ENCODE results near the gene HSPA1L.

Gene HSPA1L

DNA sequence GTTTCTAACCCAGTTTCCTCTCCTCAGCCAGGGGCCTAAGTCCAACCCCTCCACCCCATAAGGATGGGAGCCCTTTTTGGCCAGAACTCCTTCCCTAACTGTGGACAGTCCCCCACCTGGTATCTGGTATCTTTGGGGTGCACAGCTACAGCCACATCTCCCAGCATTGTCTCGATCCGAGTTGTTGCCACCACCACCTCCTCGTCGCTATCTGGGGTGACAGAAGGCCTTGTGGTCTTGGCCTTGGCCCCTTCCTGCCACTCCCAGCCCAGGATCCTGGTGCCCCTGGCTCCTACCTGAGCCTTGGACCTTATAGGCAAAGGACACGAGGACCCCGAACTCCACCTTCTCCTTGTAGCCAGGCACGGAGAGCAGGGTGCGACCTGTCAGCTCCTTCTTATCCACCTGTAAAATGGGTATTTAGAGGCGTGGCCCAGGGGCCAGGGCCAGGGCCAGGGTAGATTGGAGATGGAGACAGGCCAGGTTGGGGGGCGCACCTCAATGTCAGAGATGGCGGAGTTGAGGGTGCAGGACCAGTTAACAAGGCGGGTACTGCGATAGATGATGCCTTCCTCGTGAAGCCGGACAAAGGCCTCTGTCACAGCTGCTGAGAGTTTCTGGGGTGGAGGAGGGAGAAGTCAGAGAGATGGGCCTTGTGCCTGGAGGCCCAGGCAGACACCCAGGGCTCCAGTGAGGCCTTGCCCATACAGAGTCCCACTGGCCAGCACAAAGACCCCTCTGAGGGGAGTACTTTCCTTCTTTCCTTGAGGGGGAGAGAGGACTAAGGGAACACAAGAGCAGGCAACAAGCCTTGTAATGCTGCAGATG, 30.8 kb downstream of the HSPA1L start:
- Histone ChIP-seq H3K27me3 (ENCODE audit: insufficient read depth, low read depth, severe bottlenecking) (no peaks in the 10 kb centered on the region), H3K9me3 (ENCODE audit: severe bottlenecking) (no peaks in the 10 kb centered on the region), H3K27ac (no peak overlapping the region), H3K4me3 (ENCODE audit: low read depth, low read length) (no peak overlapping the region), H3K36me3 (peaks cover 91% of the 10 kb centered on the region)
- no peak for DNase-seq
- TF ChIP-seq, protein P1, sequence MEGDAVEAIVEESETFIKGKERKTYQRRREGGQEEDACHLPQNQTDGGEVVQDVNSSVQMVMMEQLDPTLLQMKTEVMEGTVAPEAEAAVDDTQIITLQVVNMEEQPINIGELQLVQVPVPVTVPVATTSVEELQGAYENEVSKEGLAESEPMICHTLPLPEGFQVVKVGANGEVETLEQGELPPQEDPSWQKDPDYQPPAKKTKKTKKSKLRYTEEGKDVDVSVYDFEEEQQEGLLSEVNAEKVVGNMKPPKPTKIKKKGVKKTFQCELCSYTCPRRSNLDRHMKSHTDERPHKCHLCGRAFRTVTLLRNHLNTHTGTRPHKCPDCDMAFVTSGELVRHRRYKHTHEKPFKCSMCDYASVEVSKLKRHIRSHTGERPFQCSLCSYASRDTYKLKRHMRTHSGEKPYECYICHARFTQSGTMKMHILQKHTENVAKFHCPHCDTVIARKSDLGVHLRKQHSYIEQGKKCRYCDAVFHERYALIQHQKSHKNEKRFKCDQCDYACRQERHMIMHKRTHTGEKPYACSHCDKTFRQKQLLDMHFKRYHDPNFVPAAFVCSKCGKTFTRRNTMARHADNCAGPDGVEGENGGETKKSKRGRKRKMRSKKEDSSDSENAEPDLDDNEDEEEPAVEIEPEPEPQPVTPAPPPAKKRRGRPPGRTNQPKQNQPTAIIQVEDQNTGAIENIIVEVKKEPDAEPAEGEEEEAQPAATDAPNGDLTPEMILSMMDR (IDR thresholded peaks at IDR 0.05; ENCODE audit: low read depth, low read length): no peak

DNA sequence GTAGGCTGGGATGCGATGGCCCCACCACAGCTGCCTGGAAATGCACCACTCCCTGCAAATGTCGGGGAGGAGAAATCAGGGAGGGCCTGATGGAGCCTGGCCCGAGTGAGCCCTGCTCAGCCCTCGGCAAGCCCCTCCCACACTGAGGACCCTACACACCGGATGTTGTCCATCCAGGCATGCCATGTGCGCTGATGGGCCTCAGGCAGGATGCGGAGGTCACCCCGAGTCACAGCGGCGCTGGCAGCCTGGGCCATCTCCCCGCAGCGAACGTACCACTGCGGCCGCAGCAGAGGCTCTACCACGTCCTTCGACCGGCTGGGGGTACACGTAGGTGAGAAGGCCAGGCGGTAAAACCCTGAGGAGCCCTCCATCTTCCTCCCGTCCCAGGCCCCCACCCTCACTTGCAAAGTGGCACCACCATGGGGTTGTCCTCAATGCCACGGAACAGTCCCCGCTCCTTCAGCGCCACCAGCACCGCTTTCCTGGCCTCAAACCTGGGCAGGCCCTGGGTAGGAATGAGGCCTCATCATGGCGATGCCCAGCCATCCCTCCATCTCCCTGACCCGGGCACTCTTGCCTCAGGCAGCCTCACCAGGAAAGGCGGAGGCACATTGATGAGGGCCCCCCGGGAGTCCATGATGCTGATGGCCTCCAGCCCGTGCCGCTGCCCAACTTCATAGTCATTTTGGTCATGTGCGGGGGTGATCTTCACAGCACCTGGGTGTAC, 32.8 kb downstream of the HSPA1L start:
- TF ChIP-seq, protein P1 (IDR thresholded peaks at IDR 0.05; ENCODE audit: low read depth, low read length): no peak
- Histone ChIP-seq H3K9me3 (ENCODE audit: severe bottlenecking) (no peaks in the 10 kb centered on the region), H3K36me3 (peaks cover 93% of the 10 kb centered on the region), H3K27ac (no peak overlapping the region), H3K27me3 (ENCODE audit: insufficient read depth, low read depth, severe bottlenecking) (no peaks in the 10 kb centered on the region), H3K4me3 (ENCODE audit: low read depth, low read length) (no peak overlapping the region)
- no peak for DNase-seq

DNA sequence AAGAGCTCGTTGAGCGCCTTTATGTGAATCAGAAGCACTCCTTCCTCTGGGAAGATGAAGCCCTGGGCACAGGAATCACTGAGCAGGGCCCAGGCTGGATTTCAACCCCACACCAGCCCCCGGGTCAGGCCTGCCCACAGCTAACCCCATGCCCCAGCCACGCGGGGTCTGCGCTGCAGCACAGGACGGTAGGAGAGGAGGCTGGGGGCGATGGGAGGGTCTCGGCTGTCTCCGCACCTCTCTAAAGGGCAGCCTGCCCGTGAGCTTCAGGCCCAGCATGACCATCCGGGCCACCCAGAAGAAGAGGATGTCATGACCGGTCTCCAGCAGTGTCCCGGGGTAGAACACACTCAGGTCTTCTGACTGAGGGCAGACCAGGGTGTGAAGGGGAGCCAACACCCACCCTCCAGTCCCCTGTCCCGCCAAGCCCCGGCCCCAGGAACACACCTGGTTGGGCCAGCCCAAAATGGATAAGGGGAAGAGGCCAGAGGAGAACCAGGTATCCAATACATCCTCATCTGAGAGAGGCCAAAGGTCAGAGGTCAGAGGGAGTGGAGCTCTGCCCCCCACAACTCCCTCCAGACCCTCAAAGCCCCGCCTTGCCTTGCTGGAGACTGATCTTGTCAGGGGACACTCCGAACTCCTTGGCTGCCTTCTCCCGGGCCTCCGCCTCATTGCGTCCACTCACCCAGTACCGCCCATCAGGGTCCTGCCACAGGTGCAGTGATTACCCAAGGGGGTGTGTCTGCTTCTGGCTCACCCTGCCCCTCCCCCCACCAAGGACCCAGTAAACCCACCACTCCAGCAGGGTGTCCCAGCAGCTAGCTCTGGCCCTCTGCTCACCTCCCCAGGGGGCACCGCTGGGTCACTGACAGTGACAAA, 33.6 kb downstream of the HSPA1L start:
- no peaks in the 10 kb centered on the region for H3K9me3 ChIP-seq (ENCODE audit: severe bottlenecking)
- H3K4me3 ChIP-seq (ENCODE audit: low read depth, low read length): no peak overlapping the region
- DNase-seq: no peak
- peaks cover 90% of the 10 kb centered on the region for H3K36me3 ChIP-seq
- TF ChIP-seq, protein P1 (IDR thresholded peaks at IDR 0.05; ENCODE audit: low read depth, low read length): no peak
- no peak overlapping the region for H3K27ac ChIP-seq
- no peaks in the 10 kb centered on the region for H3K27me3 ChIP-seq (ENCODE audit: insufficient read depth, low read depth, severe bottlenecking)

DNA sequence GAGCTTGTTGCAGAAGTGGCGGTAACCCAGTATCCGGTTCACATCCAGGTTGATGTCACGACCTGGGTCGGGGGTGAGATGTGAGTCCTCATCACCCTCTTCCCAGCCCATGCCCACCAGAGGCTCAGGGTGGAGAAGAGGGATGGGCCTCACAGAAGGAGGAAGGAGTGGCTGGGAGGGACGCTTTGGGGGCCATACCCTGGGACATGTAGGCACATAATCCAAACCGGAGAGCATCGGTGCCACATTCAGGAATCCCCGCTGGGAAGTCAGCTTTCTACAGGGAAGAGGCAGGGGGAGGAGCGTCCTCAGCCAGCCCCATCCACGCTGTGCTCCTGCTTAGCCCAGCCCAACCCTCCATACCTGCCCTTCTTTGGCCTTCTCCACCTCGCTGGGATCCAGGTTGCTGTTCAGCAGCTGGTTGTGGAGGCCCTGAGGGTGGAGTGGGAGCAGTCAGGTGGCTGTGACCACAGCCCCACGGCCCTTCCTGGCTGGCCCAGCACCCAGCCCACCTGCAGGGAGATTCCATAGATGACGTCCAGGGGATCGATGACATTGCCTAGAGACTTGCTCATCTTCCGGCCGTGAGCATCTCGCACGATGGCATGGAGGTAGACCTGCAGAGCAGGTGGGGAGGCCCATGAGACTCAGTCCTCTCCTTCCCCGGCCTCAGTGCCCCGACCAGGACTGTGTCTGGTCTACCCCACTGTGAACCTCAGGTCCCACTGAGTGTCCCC, 34.4 kb downstream of the HSPA1L start:
- Histone ChIP-seq H3K27ac (no peak overlapping the region), H3K9me3 (ENCODE audit: severe bottlenecking) (no peaks in the 10 kb centered on the region), H3K36me3 (peaks cover 83% of the 10 kb centered on the region), H3K27me3 (ENCODE audit: insufficient read depth, low read depth, severe bottlenecking) (no peaks in the 10 kb centered on the region), H3K4me3 (ENCODE audit: low read depth, low read length) (no peak overlapping the region)
- TF ChIP-seq, protein P1 (IDR thresholded peaks at IDR 0.05; ENCODE audit: low read depth, low read length): no peak
- no peak for DNase-seq

DNA sequence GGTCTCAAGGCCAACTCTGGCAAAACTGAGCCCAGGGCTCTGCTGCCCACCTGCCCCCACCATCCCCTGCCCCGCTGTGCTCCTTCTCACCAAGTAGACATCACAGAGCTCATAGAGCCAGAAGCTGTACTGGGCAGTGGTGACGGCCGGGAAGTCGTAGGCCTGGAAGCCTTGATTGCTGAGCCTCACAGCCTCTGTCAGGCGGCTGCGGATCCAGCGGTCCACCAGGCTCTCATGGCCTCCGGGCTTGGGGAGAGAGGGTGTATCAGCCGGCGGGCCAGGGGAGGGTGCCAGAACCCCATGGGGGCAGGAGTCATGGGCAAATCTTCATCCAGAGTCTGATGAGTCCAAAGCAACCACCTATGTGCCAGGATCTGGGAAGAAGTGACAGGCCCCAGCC, 35.2 kb downstream of the HSPA1L start:
- DNase-seq: no peak
- no peaks in the 10 kb centered on the region for H3K27me3 ChIP-seq (ENCODE audit: insufficient read depth, low read depth, severe bottlenecking)
- no peak overlapping the region for H3K27ac ChIP-seq
- TF ChIP-seq, protein P1 (IDR thresholded peaks at IDR 0.05; ENCODE audit: low read depth, low read length): no peak
- H3K4me3 ChIP-seq (ENCODE audit: low read depth, low read length): no peak overlapping the region
- H3K9me3 ChIP-seq (ENCODE audit: severe bottlenecking): no peaks in the 10 kb centered on the region
- H3K36me3 ChIP-seq: peaks cover 75% of the 10 kb centered on the region
